Trophoblast cell (in vitro differentiated cells and primary cell): ENCODE results near the gene ITPRIPL1.

Experiments used
- DNase-seq, 2 donors: peaks; one replicate each; pipeline ENCODE4 v3.0.0-alpha.2; 2016
- H2AFZ ChIP-seq: 2 replicates; pipeline ENCODE4 v1.6.1; 2013; ENCODE audit warnings: low read length, moderate library complexity, mild to moderate bottlenecking; ENCODE audit not compliant: insufficient read depth, poor library complexity
- H2AK5ac ChIP-seq: 2 replicates; pipeline ENCODE4 v1.6.1; 2013; ENCODE audit warnings: mild to moderate bottlenecking, low read length
- H2BK120ac ChIP-seq: 2 replicates; pipeline ENCODE4 v1.6.1; 2013; ENCODE audit warnings: low read length, mild to moderate bottlenecking, moderate library complexity; ENCODE audit not compliant: insufficient read depth, poor library complexity
- H2BK12ac ChIP-seq: 2 replicates; pipeline ENCODE4 v1.6.1; 2013; ENCODE audit warnings: mild to moderate bottlenecking, low read length, moderate library complexity
- H2BK5ac ChIP-seq: 2 replicates; pipeline ENCODE4 v1.6.1; 2013; ENCODE audit warnings: low read length, low read depth, moderate library complexity, mild to moderate bottlenecking; ENCODE audit not compliant: poor library complexity
- H3K14ac ChIP-seq: 2 replicates; pipeline ENCODE4 v1.6.1; 2013; ENCODE audit warnings: mild to moderate bottlenecking, low read length
- H3K18ac ChIP-seq: 2 replicates; pipeline ENCODE4 v1.6.1; 2013; ENCODE audit warnings: mild to moderate bottlenecking, low read length
- H3K23ac ChIP-seq: 2 replicates; pipeline ENCODE4 v1.6.1; 2013; ENCODE audit warnings: low read length
- H3K27ac ChIP-seq: 2 replicates; pipeline ENCODE4 v1.5.1; 2013; ENCODE audit warnings: low read depth, mild to moderate bottlenecking, inconsistent platforms, low read length, moderate library complexity
- H3K27me3 ChIP-seq: 2 replicates; pipeline ENCODE4 v1.6.1; 2013; ENCODE audit warnings: inconsistent platforms, mild to moderate bottlenecking, low read length, moderate library complexity; ENCODE audit not compliant: insufficient read depth
- H3K36me3 ChIP-seq, 2 experiments: 1 replicate in 1 of 2; 2 replicates in 1 of 2; pipeline ENCODE4 v1.6.1; 2013; ENCODE audit warnings: low read length in 2 of 2, mild to moderate bottlenecking in 2 of 2, moderate library complexity in 1 of 2; ENCODE audit not compliant: insufficient read depth in 2 of 2, control insufficient read depth in 1 of 2
- H3K4ac ChIP-seq: 2 replicates; pipeline ENCODE4 v1.6.1; 2013; ENCODE audit warnings: low read depth, mild to moderate bottlenecking, low read length, moderate library complexity
- H3K4me1 ChIP-seq, 2 experiments: 1 replicate in 1 of 2; 2 replicates in 1 of 2; pipeline ENCODE4 v1.6.1; 2013; ENCODE audit warnings: low read length in 2 of 2, mild to moderate bottlenecking in 2 of 2, moderate library complexity in 1 of 2; ENCODE audit not compliant: insufficient read depth in 2 of 2, control insufficient read depth in 1 of 2
- H3K4me2 ChIP-seq: 2 replicates; pipeline ENCODE4 v1.6.1; 2013; ENCODE audit warnings: inconsistent platforms, mild to moderate bottlenecking, low read length, moderate library complexity
- H3K4me3 ChIP-seq: 2 replicates; pipeline ENCODE4 v1.5.1; 2013; ENCODE audit warnings: mild to moderate bottlenecking, low read depth, low read length, inconsistent platforms
- H3K79me1 ChIP-seq: one replicate; pipeline ENCODE4 v1.6.1; 2013; ENCODE audit warnings: low read length
- H3K79me2 ChIP-seq: 2 replicates; pipeline ENCODE4 v1.6.1; 2013; ENCODE audit warnings: low read length, mild to moderate bottlenecking; ENCODE audit not compliant: control insufficient read depth, insufficient read depth, poor library complexity
- H3K9ac ChIP-seq: 2 replicates; pipeline ENCODE4 v1.6.1; 2013; ENCODE audit warnings: mild to moderate bottlenecking, low read length
- H3K9me3 ChIP-seq: 2 replicates; pipeline ENCODE4 v1.6.1; 2013; ENCODE audit warnings: low read depth, mild to moderate bottlenecking, control low read depth, inconsistent platforms, low read length; ENCODE audit not compliant: insufficient read depth
- H4K12ac ChIP-seq: 2 replicates; pipeline ENCODE4 v1.6.1; 2013; ENCODE audit warnings: low read depth, mild to moderate bottlenecking, low read length, moderate library complexity
- H4K8ac ChIP-seq: 2 replicates; pipeline ENCODE4 v1.6.1; 2013; ENCODE audit warnings: low read depth, mild to moderate bottlenecking, low read length, moderate library complexity
- H4K91ac ChIP-seq: one replicate; pipeline ENCODE4 v1.6.1; 2013; ENCODE audit warnings: low read depth, mild to moderate bottlenecking, low read length, moderate library complexity
- WGBS: extraction: QIAGEN DNeasy Blood & Tissue Kit; methylation state at CpG from one replicate; pipeline ENCODE4 v1.1.7; 2013; ENCODE audit warnings: missing lambda C conversion rate; ENCODE audit not compliant: insufficient read length, insufficient coverage; ENCODE audit errors: extremely low coverage; 5-methylcytosine and 5-hydroxymethylcytosine counted together

Gene ITPRIPL1

DNA sequence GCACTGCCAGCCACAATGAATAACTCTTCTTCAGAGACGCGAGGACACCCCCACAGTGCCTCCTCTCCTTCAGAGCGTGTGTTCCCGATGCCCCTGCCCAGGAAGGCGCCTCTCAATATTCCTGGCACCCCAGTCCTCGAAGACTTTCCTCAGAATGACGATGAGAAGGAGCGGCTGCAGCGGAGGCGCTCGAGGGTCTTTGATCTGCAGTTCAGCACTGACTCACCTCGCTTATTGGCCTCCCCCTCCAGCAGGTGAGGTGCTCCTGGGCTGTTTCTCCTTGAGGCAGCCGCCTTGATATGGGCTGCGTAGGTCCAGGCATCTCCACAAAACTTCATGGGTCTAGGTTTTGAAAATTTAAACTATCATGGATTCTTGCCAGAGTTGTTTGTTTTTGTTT, 16.5 kb downstream of the ITPRIPL1 start:
- no peak overlapping the region for H4K12ac ChIP-seq
- no peaks in the 10 kb centered on the region for H3K79me1 ChIP-seq
- H3K4me2 ChIP-seq = no peak overlapping the region
- H3K4me3 ChIP-seq = no peak overlapping the region
- H3K27me3 ChIP-seq = no peaks in the 10 kb centered on the region
- no peak overlapping the region for H4K8ac ChIP-seq
- no peak overlapping the region for H2BK5ac ChIP-seq
- H3K4me1 ChIP-seq = no peaks in the 10 kb centered on the region
- no peaks in the 10 kb centered on the region for H3K79me2 ChIP-seq
- H3K9me3 ChIP-seq = no peaks in the 10 kb centered on the region
- no peak overlapping the region for H3K27ac ChIP-seq
- no CpG with 5 or more reads among the region's 14 CpGs for WGBS
- H2BK12ac ChIP-seq = no peak overlapping the region
- H3K23ac ChIP-seq = no peak overlapping the region
- no peak for DNase-seq
- no peak overlapping the region for H3K18ac ChIP-seq
- H2AFZ ChIP-seq = no peak overlapping the region
- no peak overlapping the region for H2AK5ac ChIP-seq
- no peak overlapping the region for H3K4ac ChIP-seq
- H3K9ac ChIP-seq = no peak overlapping the region
- no peak overlapping the region for H3K14ac ChIP-seq
- peaks cover 22 to 29% of the 10 kb centered on the region in 2 experiments for H3K36me3 ChIP-seq
- no peak overlapping the region for H4K91ac ChIP-seq
- H2BK120ac ChIP-seq = no peak overlapping the region

DNA sequence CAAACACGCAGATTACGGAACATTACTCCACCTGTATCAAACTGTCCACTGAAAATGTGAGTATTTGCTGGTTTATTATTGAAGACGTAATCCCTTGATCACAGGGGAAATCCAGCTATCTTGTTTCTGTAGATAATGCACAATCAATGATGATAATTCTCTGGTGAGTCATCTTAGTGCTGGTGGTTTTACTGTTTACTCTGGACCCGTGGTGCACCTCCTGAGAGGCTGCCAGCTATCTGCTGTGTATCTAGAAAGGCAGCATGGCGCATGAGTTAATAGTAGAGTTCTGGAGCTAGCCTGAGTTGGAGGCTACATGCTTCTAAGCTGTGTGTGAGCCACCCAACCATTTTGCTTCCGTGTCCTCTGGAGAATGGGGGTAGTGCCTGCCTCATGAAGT, 17.0 kb downstream of the ITPRIPL1 start:
- Histone ChIP-seq H2BK120ac (no peak overlapping the region), H3K14ac (no peak overlapping the region), H4K12ac (no peak overlapping the region), H2AK5ac (no peak overlapping the region), H2BK5ac (no peak overlapping the region), H3K79me1 (no peaks in the 10 kb centered on the region), H3K27ac (no peak overlapping the region), H2AFZ (no peak overlapping the region), H3K79me2 (no peaks in the 10 kb centered on the region), H3K23ac (no peak overlapping the region), H2BK12ac (no peak overlapping the region), H4K91ac (no peak overlapping the region), H3K18ac (no peak overlapping the region), H3K4me2 (no peak overlapping the region), H4K8ac (no peak overlapping the region), H3K4me1 (no peaks in the 10 kb centered on the region), H3K4me3 (no peak overlapping the region), H3K27me3 (no peaks in the 10 kb centered on the region), H3K36me3 (peaks cover 24 to 32% of the 10 kb centered on the region in 2 experiments), H3K4ac (no peak overlapping the region), H3K9ac (no peak overlapping the region), H3K9me3 (no peaks in the 10 kb centered on the region)
- no peak for DNase-seq
- no CpG with 5 or more reads among the region's 6 CpGs for WGBS

DNA sequence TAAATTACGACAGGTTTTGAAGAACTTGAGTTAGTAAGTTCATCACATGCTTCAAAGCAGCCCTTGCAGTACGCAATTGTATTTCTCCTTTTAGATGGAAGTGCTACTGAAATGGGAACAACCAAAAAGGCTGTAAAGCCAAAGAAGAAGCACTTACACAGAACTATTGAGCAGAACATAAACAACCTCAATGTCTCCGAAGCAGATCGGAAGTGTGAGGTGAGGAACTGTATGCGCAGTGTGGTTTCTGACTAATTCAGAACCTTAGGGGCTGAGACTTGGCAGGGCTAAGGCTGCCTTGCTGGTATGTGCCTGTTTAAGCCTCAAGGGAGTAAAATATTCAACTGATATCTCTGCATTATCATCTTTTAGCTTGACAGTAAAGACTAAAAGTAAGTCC, 18.9 kb downstream of the ITPRIPL1 start:
- Histone ChIP-seq H3K23ac (no peak overlapping the region), H2AFZ (no peak overlapping the region), H3K27ac (no peak overlapping the region), H3K4me3 (no peak overlapping the region), H4K91ac (no peak overlapping the region), H2AK5ac (no peak overlapping the region), H2BK120ac (no peak overlapping the region), H2BK5ac (no peak overlapping the region), H3K27me3 (no peaks in the 10 kb centered on the region), H4K12ac (no peak overlapping the region), H3K4me2 (no peak overlapping the region), H4K8ac (no peak overlapping the region), H3K9me3 (no peaks in the 10 kb centered on the region), H3K18ac (no peak overlapping the region), H3K9ac (no peak overlapping the region), H2BK12ac (no peak overlapping the region), H3K79me1 (no peaks in the 10 kb centered on the region), H3K36me3 (peaks cover 30 to 36% of the 10 kb centered on the region in 2 experiments), H3K4ac (no peak overlapping the region), H3K14ac (no peak overlapping the region), H3K4me1 (no peaks in the 10 kb centered on the region), H3K79me2 (no peaks in the 10 kb centered on the region)
- DNase-seq = no peak
- WGBS = no CpG with 5 or more reads among the region's 5 CpGs

DNA sequence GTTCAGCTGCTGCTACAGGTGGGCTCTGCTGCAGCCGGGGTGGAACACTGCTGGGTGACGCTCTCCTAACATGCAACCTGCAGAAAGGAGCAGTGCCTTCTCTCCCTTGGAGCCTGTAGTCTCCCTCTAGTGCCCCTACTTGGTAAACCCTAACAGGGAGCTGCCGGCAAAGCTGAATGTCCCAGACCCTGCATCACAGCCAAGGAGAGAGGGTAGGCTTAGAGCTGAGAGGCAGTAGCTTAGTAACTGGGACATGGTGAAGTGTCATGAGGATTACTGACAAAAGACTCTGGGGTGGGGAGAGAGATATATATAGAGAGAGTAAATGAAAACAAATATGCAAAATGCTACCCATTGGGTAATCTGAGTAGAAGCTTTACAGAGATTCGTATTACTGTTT, 20.3 kb downstream of the ITPRIPL1 start:
- WGBS = no CpG with 5 or more reads among the region's 4 CpGs
- no peaks in the 10 kb centered on the region for H3K79me1 ChIP-seq
- H3K36me3 ChIP-seq = peaks cover 34 to 41% of the 10 kb centered on the region in 2 experiments
- no peak overlapping the region for H3K18ac ChIP-seq
- no peak overlapping the region for H3K4ac ChIP-seq
- H2BK12ac ChIP-seq = no peak overlapping the region
- H3K4me3 ChIP-seq = no peak overlapping the region
- H3K79me2 ChIP-seq = no peaks in the 10 kb centered on the region
- no peak overlapping the region for H4K8ac ChIP-seq
- H3K14ac ChIP-seq = no peak overlapping the region
- H2AFZ ChIP-seq = no peak overlapping the region
- no peak overlapping the region for H3K23ac ChIP-seq
- no peak overlapping the region for H3K4me2 ChIP-seq
- no peaks in the 10 kb centered on the region for H3K9me3 ChIP-seq
- H4K91ac ChIP-seq = no peak overlapping the region
- H3K27ac ChIP-seq = no peak overlapping the region
- no peak for DNase-seq
- H3K4me1 ChIP-seq = no peaks in the 10 kb centered on the region
- no peak overlapping the region for H2BK120ac ChIP-seq
- H3K27me3 ChIP-seq = no peaks in the 10 kb centered on the region
- H2AK5ac ChIP-seq = no peak overlapping the region
- no peak overlapping the region for H2BK5ac ChIP-seq
- no peak overlapping the region for H4K12ac ChIP-seq
- H3K9ac ChIP-seq = peak overlapping the region; percentile 38
